ENCODE data around the gene TMEM101.
"Not testable (repeated sequence)": the region's sequence is repeated elsewhere in the genome, so short reads cannot be mapped to it uniquely, and the experiment has no call there.

TMEM101 gene

GRCh38 chr17:44000141-44000860 is 14.5 kb downstream of the TMEM101 start:
- FAIRE-seq = no peak

- FAIRE-seq = no peak
These were observed 15.7 kb downstream of the TMEM101 start for GRCh38 chr17:43999024-43999423.

GRCh38 chr17:43998552-43998951 is 16.2 kb downstream of the TMEM101 start:
- FAIRE-seq = no peak

- not testable (repeated sequence) for FAIRE-seq
These were observed 17.6 kb downstream of the TMEM101 start for GRCh38 chr17:43997180-43997579.

GRCh38 chr17:43995150-43995471 is 19.7 kb downstream of the TMEM101 start:
- no peak for FAIRE-seq

GRCh38 chr17:43994272-43995149 is 20.3 kb downstream of the TMEM101 start:
- no peak for FAIRE-seq

GRCh38 chr17:43992641-43993040 is 22.1 kb downstream of the TMEM101 start:
- no peak for FAIRE-seq

GRCh38 chr17:43988301-43988700 is 26.5 kb downstream of the TMEM101 start:
- no peak for FAIRE-seq

GRCh38 chr17:43987131-43988021 is 27.4 kb downstream of the TMEM101 start:
- no peak for FAIRE-seq

GRCh38 chr17:43986225-43986981 is 28.4 kb downstream of the TMEM101 start:
- FAIRE-seq = no peak

- FAIRE-seq = no peak
These were observed 30.2 kb downstream of the TMEM101 start for GRCh38 chr17:43984521-43984920.

GRCh38 chr17:43983515-43984411 is 31.0 kb downstream of the TMEM101 start:
- no peak for FAIRE-seq

- FAIRE-seq = no peak
These were observed 31.6 kb downstream of the TMEM101 start for GRCh38 chr17:43983196-43983514.

GRCh38 chr17:43982171-43982570 is 32.6 kb downstream of the TMEM101 start:
- no peak for FAIRE-seq

- FAIRE-seq = no peak
These were observed 35.1 kb downstream of the TMEM101 start for GRCh38 chr17:43979671-43980070.

GRCh38 chr17:43979011-43979410 is 35.8 kb downstream of the TMEM101 start:
- no peak for FAIRE-seq

- no peak for FAIRE-seq
These were observed 36.7 kb downstream of the TMEM101 start for GRCh38 chr17:43978078-43978477.

GRCh38 chr17:43976963-43977837 is 37.6 kb downstream of the TMEM101 start:
- FAIRE-seq = no peak

GRCh38 chr17:43975898-43976297 is 38.9 kb downstream of the TMEM101 start:
- FAIRE-seq = no peak
